CD14-positive monocyte (primary cell): ENCODE data around the gene CCDC78. TPM values are rescaled to one million over a fixed set of nuclear protein-coding genes. Genes with fewer than 3 reads are reported as not detected.
"Not testable (repeated sequence)": the region's sequence is repeated elsewhere in the genome, so short reads cannot be mapped to it uniquely, and the experiment has no call there.

Source experiments
- DNase-seq, 3 donors: peaks; one replicate each; pipeline ENCODE4 v3.0.0-alpha.2; 2011 to 2022
- H2AFZ ChIP-seq: 2 replicates; pipeline ENCODE4 v1.6.0; 2012; ENCODE audit warnings: mild to moderate bottlenecking, low read depth, low read length, inconsistent platforms; ENCODE audit not compliant: insufficient read depth, poor library complexity, severe bottlenecking
- H3K27ac ChIP-seq, 2 donors: 1 replicate in 1 of 2; 2 replicates in 1 of 2; pipeline ENCODE4 v1.5.1; 2012 to 2013; ENCODE audit warnings: low read length in 2 of 2, control low read depth in 1 of 2, inconsistent platforms in 1 of 2, low read depth in 1 of 2, mild to moderate bottlenecking in 1 of 2
- H3K27me3 ChIP-seq, 2 donors: one replicate each; pipeline versions ENCODE4 v1.6.0 to v1.6.1; 2011 to 2013; ENCODE audit warnings: low read length in 2 of 2; ENCODE audit not compliant: control insufficient read depth in 2 of 2, insufficient read depth in 2 of 2
- H3K36me3 ChIP-seq, 2 donors: replicated peaks in 1 of 2; 1 replicate in 1 of 2; 2 replicates in 1 of 2; pipeline versions ENCODE4 v1.5.1 to v1.6.1; 2012 to 2013; ENCODE audit warnings: low read length in 2 of 2, control low read depth in 1 of 2, inconsistent platforms in 1 of 2, mild to moderate bottlenecking in 1 of 2; ENCODE audit not compliant: insufficient read depth in 2 of 2, control insufficient read depth in 1 of 2
- H3K4me1 ChIP-seq, 2 donors: 1 replicate in 1 of 2; 2 replicates in 1 of 2; pipeline versions ENCODE4 v1.5.1 to v1.6.1; 2012 to 2013; ENCODE audit warnings: low read length in 2 of 2, control low read depth in 1 of 2, inconsistent platforms in 1 of 2, mild to moderate bottlenecking in 1 of 2, moderate library complexity in 1 of 2; ENCODE audit not compliant: insufficient read depth in 2 of 2, control insufficient read depth in 1 of 2
- H3K4me2 ChIP-seq: replicated peaks from 2 replicates; pipeline ENCODE3; 2012; ENCODE audit warnings: low read length, moderate library complexity, mild to moderate bottlenecking; ENCODE audit not compliant: poor library complexity, severe bottlenecking; ENCODE audit errors: extremely low read depth
- H3K4me3 ChIP-seq, 3 experiments: fragments of 200-600 bp in 1 of 3; sonication (generic) in 1 of 3; replicated peaks in 1 of 3; 1 replicate in 2 of 3; 2 replicates in 1 of 3; pipeline ENCODE4 v1.5.1; 2011 to 2013; ENCODE audit warnings: low read length in 3 of 3, mild to moderate bottlenecking in 3 of 3, control low read depth in 2 of 3, low read depth in 2 of 3, inconsistent platforms in 1 of 3, moderate library complexity in 1 of 3
- H3K79me2 ChIP-seq: 2 replicates; pipeline ENCODE4 v1.6.0; 2012; ENCODE audit warnings: mild to moderate bottlenecking, control low read depth, inconsistent platforms, low read length, moderate library complexity; ENCODE audit not compliant: insufficient read depth
- H3K9ac ChIP-seq: 2 replicates; pipeline ENCODE4 v1.6.0; 2017; ENCODE audit warnings: low read length, mild to moderate bottlenecking; ENCODE audit not compliant: insufficient read depth, poor library complexity, severe bottlenecking
- H3K9me3 ChIP-seq, 2 donors: replicated peaks in 1 of 2; 1 replicate in 1 of 2; 2 replicates in 1 of 2; pipeline versions ENCODE4 v1.5.1 to v1.6.1; 2012 to 2013; ENCODE audit warnings: low read length in 2 of 2, control low read depth in 1 of 2; ENCODE audit not compliant: control insufficient read depth in 1 of 2, insufficient read depth in 1 of 2
- H4K20me1 ChIP-seq: 2 replicates; pipeline ENCODE4 v1.6.0; 2012; ENCODE audit warnings: mild to moderate bottlenecking, low read length, control low read depth, moderate library complexity; ENCODE audit not compliant: insufficient read depth
- H3K27ac Mint-ChIP-seq, 7 donors: one replicate each; pipeline ENCODE4 v1.8.0; 2020; ENCODE audit warnings: mild to moderate bottlenecking in 7 of 7, mixed read lengths in 7 of 7, moderate library complexity in 6 of 7, inconsistent platforms in 2 of 7
- H3K27me3 Mint-ChIP-seq, 3 donors: one replicate each; pipeline ENCODE4 v1.8.0; 2021 to 2022; ENCODE audit warnings: low read depth in 3 of 3, mild to moderate bottlenecking in 3 of 3, mixed read lengths in 3 of 3, moderate library complexity in 3 of 3, inconsistent platforms in 1 of 3
- H3K36me3 Mint-ChIP-seq, 2 donors: one replicate each; pipeline ENCODE4 v1.8.0; 2020; ENCODE audit warnings: mixed read lengths in 2 of 2, inconsistent platforms in 1 of 2, mild to moderate bottlenecking in 1 of 2
- H3K4me1 Mint-ChIP-seq: one replicate; pipeline ENCODE4 v1.8.0; 2020; ENCODE audit warnings: mild to moderate bottlenecking, mixed read lengths
- H3K4me3 Mint-ChIP-seq, 2 donors: one replicate each; pipeline ENCODE4 v1.8.0; 2020; ENCODE audit warnings: mild to moderate bottlenecking in 2 of 2, mixed read lengths in 2 of 2, moderate library complexity in 1 of 2
- H3K9me3 Mint-ChIP-seq, 7 donors: one replicate each; pipeline ENCODE4 v1.8.0; 2020 to 2022; ENCODE audit warnings: mixed read lengths in 7 of 7, mild to moderate bottlenecking in 6 of 7, moderate library complexity in 6 of 7, inconsistent platforms in 2 of 7
- WGBS: methylation state at CpG from one replicate; pipeline ENCODE4 v1.1.5; 2013; ENCODE audit warnings: missing lambda C conversion rate; ENCODE audit not compliant: insufficient coverage; 5-methylcytosine and 5-hydroxymethylcytosine counted together
- intact Hi-C, 2 donors: fragments of 100-400 bp; cut with micrococcal nuclease; formaldehyde crosslinking; loops; one replicate each; pipeline versions ENCODE4 v1.15.0 to v1.15.1; 2023
- polyA plus RNA-seq, 3 donors: library from polyadenylated mRNA; depleted of rRNA in 1 of 3; unstranded in 2 of 3; stranded (reverse) in 1 of 3; fragments of 300-500 nt in 2 of 3; fragments of >200 nt in 1 of 3; fragmentation: Illumina TruSeq in 2 of 3; gene quantifications; 1 replicate in 2 of 3; 2 replicates in 1 of 3; pipeline ENCODE4 v1.2.3, GENCODE V29; 2012 to 2021
- TF ChIP-seq, protein P1 (sequence below): fragments of 200-600 bp; IDR thresholded peaks from one replicate; pipeline ENCODE4 v1.8.0; 2022; ENCODE audit warnings: antibody characterized with exemption, mild to moderate bottlenecking

Gene CCDC78
- polyA plus RNA-seq, 3 donors, result 0.96 TPM; not detected in 2

DNA sequence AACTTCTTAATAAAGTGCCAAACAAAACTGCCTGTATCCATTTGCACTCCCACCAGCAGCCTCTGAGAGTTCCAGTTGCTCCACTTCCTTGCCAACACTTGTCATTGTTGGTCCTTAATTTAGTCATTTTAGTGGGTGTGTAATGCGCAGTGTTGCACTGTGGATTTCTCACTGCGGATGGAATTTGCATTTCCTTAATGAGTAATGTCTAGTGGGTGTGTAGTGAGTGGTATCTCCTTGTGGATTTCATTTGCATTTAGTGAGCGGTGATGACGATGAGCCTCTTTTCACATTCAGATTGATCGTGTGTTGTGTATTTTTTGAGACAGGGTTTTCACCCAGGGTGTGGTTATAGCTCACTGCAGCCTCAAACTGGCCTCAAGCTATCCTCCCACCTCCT, 30.2 kb upstream of the CCDC78 start:
- no peak for DNase-seq
- Mint-ChIP-seq H3K4me1 (peaks cover 35% of the 10 kb centered on the region), H3K4me3 (no peak overlapping the region), H3K9me3 (peaks cover 0 to 5% (median 3%) of the 10 kb centered on the region in 7 donors), H3K27ac (no peak overlapping the region), H3K27me3 (peaks cover 0 to 4% (median 1%) of the 10 kb centered on the region in 3 donors), H3K36me3 (peaks cover 0 to 2% of the 10 kb centered on the region in 2 donors)
- Histone ChIP-seq H3K79me2 (no peaks in the 10 kb centered on the region), H3K9ac (no peak overlapping the region), H3K4me3 (no peak overlapping the region), H4K20me1 (no peaks in the 10 kb centered on the region), H3K4me1 (peaks cover 33 to 41% of the 10 kb centered on the region in 2 donors), H3K4me2 (no peak overlapping the region), H3K36me3 (no peaks in the 10 kb centered on the region), H3K9me3 (no peaks in the 10 kb centered on the region), H3K27ac (no peak overlapping the region), H3K27me3 (no peaks in the 10 kb centered on the region), H2AFZ (no peak overlapping the region)
- whole genome bisulfite sequencing, result 95% methylated on average over 4 of the region's 5 CpGs
- TF ChIP-seq, protein P1, sequence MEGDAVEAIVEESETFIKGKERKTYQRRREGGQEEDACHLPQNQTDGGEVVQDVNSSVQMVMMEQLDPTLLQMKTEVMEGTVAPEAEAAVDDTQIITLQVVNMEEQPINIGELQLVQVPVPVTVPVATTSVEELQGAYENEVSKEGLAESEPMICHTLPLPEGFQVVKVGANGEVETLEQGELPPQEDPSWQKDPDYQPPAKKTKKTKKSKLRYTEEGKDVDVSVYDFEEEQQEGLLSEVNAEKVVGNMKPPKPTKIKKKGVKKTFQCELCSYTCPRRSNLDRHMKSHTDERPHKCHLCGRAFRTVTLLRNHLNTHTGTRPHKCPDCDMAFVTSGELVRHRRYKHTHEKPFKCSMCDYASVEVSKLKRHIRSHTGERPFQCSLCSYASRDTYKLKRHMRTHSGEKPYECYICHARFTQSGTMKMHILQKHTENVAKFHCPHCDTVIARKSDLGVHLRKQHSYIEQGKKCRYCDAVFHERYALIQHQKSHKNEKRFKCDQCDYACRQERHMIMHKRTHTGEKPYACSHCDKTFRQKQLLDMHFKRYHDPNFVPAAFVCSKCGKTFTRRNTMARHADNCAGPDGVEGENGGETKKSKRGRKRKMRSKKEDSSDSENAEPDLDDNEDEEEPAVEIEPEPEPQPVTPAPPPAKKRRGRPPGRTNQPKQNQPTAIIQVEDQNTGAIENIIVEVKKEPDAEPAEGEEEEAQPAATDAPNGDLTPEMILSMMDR, result no peak
- intact Hi-C loops, result no loop called here

DNA sequence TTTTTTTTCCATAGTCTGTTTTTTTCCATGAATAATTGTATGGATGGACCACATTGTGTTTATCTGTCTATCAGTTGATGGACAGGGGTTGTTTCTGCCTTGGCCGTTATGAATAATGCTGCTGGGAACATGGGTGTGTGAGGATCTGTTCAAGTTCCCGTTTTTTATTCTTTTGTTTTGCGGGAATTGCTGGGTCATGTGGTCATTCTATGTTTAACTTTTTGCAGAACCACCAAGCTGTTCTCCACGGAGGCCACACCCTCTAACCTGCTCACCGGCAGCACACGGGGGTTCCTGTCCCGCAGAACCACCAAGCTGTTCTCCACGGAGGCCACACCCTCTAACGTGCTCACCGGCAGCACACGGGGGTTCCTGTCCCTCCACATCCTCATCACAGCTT, 28.4 kb upstream of the CCDC78 start:
- peaks cover 33 to 41% of the 10 kb centered on the region in 2 donors for H3K4me1 ChIP-seq
- no peaks in the 10 kb centered on the region for H3K79me2 ChIP-seq
- H3K4me2 ChIP-seq, result peak overlapping the region; percentile 70
- TF ChIP-seq, protein P1, result no peak
- no peaks in the 10 kb centered on the region for H3K27me3 ChIP-seq
- H2AFZ ChIP-seq, result peak overlapping the region; percentile 48
- Mint-ChIP-seq H3K27me3 (peaks cover 0 to 4% (median 1%) of the 10 kb centered on the region in 3 donors), H3K27ac (peak overlapping the region; percentile 26 to 77 (median 63)), H3K36me3 (peaks cover 0 to 2% of the 10 kb centered on the region in 2 donors), H3K4me1 (peaks cover 35% of the 10 kb centered on the region), H3K4me3 (peak overlapping the region; percentile 51 to 53), H3K9me3 (peaks cover 0 to 5% (median 3%) of the 10 kb centered on the region in 7 donors)
- no peaks in the 10 kb centered on the region for H4K20me1 ChIP-seq
- H3K27ac ChIP-seq, result peak overlapping the region; percentile 11 to 49
- peak; percentile 56 to 71 (median 62) for DNase-seq
- no peaks in the 10 kb centered on the region for H3K9me3 ChIP-seq
- 0% methylated on average over 1 of the region's 11 CpGs for WGBS
- H3K9ac ChIP-seq, result no peak overlapping the region
- intact Hi-C loops, result no loop called here
- H3K36me3 ChIP-seq, result no peaks in the 10 kb centered on the region
- H3K4me3 ChIP-seq, result peak overlapping the region in 1 of 3 experiments; percentile 68

DNA sequence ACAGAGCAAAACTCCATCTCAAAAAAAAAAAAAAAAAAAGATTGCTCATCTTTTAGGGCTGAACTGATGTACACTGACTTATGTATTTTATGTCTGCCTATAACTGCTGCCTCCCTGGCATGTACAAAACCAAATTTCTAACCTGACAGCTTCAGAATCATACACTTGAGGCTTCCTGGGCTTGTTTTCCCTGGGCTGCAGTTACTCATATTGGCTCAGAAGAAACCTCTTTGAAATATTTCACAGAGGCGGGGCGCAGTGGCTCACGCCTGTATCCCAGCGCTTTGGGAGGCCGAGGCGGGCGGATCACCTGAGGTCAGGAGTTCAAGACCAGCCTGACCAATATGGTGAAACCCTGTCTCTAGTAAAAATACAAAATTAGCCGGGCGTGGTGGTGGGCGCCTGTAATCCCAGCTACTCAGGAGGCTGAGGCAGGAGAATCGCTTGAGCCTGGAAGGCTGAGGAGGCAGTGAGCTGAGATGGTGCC, 27.9 kb upstream of the CCDC78 start:
- DNase-seq, H3K27me3 ChIP-seq, H4K20me1 ChIP-seq, H3K36me3 ChIP-seq, H3K36me3 Mint-ChIP-seq, H3K79me2 ChIP-seq, H3K9me3 ChIP-seq, intact Hi-C loops, H3K9ac ChIP-seq, H3K9me3 Mint-ChIP-seq, H2AFZ ChIP-seq, H3K27me3 Mint-ChIP-seq: not testable (repeated sequence)
- peak overlapping the region; percentile 9 to 49 for H3K27ac ChIP-seq
- H3K4me3 ChIP-seq, result peak overlapping the region in 1 of 3 experiments; percentile 68
- peak overlapping the region; percentile 70 for H3K4me2 ChIP-seq
- H3K4me1 Mint-ChIP-seq, result peaks cover 35% of the 10 kb centered on the region
- H3K27ac Mint-ChIP-seq, result peak overlapping the region in 6 of 7 donors; percentile 56 to 77 (median 64)
- H3K4me3 Mint-ChIP-seq, result peak overlapping the region in 1 of 2 donors; percentile 21
- WGBS, result 93% methylated on average over 6 of the region's 11 CpGs
- H3K4me1 ChIP-seq, result peaks cover 33 to 41% of the 10 kb centered on the region in 2 donors
